ENCODE results near the gene CECR2.

GRCh38 chr22:17537155-17537554 is 167.9 kb downstream of the CECR2 start:
- no peak for TF ChIP-seq CTCF (IDR thresholded peaks at IDR 0.05)
- TF ChIP-seq EP300 (IDR thresholded peaks at IDR 0.05): no peak
- no peak for TF ChIP-seq POLR2A (IDR thresholded peaks at IDR 0.05)

All from upper lobe of left lung (tissue), 4 donors.